Kidney (tissue), 14 donors: ENCODE data around the gene RXRA. TPM values are rescaled to one million over a fixed set of nuclear protein-coding genes. Genes with fewer than 3 reads are reported as not detected.

ENCODE experiments used
- DNase-seq, 5 donors: peaks; one replicate each; pipeline ENCODE4 v3.0.0-alpha.2; 2013 to 2020
- FAIRE-seq: peaks from 2 replicates; lab custom pipeline; 2012; peaks lifted over from hg19 to GRCh38; lab: Jason Lieb, UNC
- H3K27ac ChIP-seq, 2 donors: one replicate each; pipeline ENCODE4 v1.7.0; 2013; ENCODE audit warnings: low read depth in 2 of 2, low read length in 2 of 2, inconsistent platforms in 1 of 2
- H3K27me3 ChIP-seq: one replicate; pipeline ENCODE4 v1.7.1; 2013; ENCODE audit warnings: low read length, inconsistent platforms; ENCODE audit not compliant: control insufficient read depth, insufficient read depth
- H3K36me3 ChIP-seq, 3 donors: one replicate each; pipeline versions ENCODE4 v1.7.0 to v1.7.1; 2013; ENCODE audit warnings: low read length in 3 of 3, control low read depth in 1 of 3, inconsistent platforms in 1 of 3; ENCODE audit not compliant: insufficient read depth in 3 of 3, control insufficient read depth in 2 of 3
- H3K4me1 ChIP-seq, 3 donors: one replicate each; pipeline versions ENCODE4 v1.7.0 to v1.7.1; 2013; ENCODE audit warnings: low read length in 3 of 3, inconsistent platforms in 1 of 3, low read depth in 1 of 3; ENCODE audit not compliant: control insufficient read depth in 2 of 3, insufficient read depth in 2 of 3
- H3K4me3 ChIP-seq, 3 donors: one replicate each; pipeline versions ENCODE4 v1.7.0 to v1.8.1; 2013; ENCODE audit warnings: low read length in 3 of 3, control low read depth in 1 of 3, inconsistent platforms in 1 of 3
- H3K9ac ChIP-seq, 3 donors: one replicate each; pipeline versions ENCODE4 v1.7.0 to v1.7.1; 2013; ENCODE audit warnings: low read length in 3 of 3, control low read depth in 1 of 3, inconsistent platforms in 1 of 3
- H3K9me3 ChIP-seq, 3 donors: one replicate each; pipeline versions ENCODE4 v1.7.0 to v1.7.1; 2013; ENCODE audit warnings: low read length in 3 of 3, control low read depth in 1 of 3, inconsistent platforms in 1 of 3; ENCODE audit not compliant: control insufficient read depth in 2 of 3, insufficient read depth in 1 of 3
- CTCF ChIP-seq: IDR thresholded peaks from 3 replicates; pipeline ENCODE4 v1.5.1; 2012; ENCODE audit warnings: mild to moderate bottlenecking, moderate library complexity, borderline replicate concordance; ENCODE audit not compliant: insufficient read depth; ENCODE audit errors: extremely low read depth
- intact Hi-C: fragments of 100-400 bp; cut with DNase I; formaldehyde crosslinking; loops from one replicate; pipeline ENCODE4 v1.11.1; 2022
- polyA plus RNA-seq: library from polyadenylated mRNA; stranded (reverse); fragments of 350-450 nt; fragmentation: Illumina TruSeq; extraction: RNeasy Lipid Tissue Mini Kit (QIAGEN cat#74804); gene quantifications from one replicate; pipeline ENCODE4 v1.2.3, GENCODE V29; 2014; ENCODE audit warnings: low read depth, low replicate concordance; ENCODE audit not compliant: insufficient read depth
- total RNA-seq: library from RNA; stranded (reverse); fragmentation: NEBNext Ultra II Directional; extraction: Animal tissue kit (Norgen Biotek cat#: 25700); gene quantifications from one replicate; pipeline ENCODE4 v1.2.1, GENCODE V29; 2021
- donor health status: control.
- donor health status: control.
- donor health status: control.
- donor health status: control.
- donor health status: control.
- donor health status: DM: yes; HTN: yes; CAD: no.
- donor health status: Normal renal cell carcinoma (clear cell type).

The RXRA gene
- total and polyA plus RNA-seq, 2 donors from 2014 or later = 24.0 to 49.5 TPM

- Histone ChIP-seq H3K4me3 (no peak overlapping the region), H3K9me3 (no peaks in the 10 kb centered on the region), H3K9ac (no peak overlapping the region), H3K36me3 (no peaks in the 10 kb centered on the region), H3K27ac (no peak overlapping the region), H3K4me1 (peaks cover 7 to 98% (median 70%) of the 10 kb centered on the region in 3 donors), H3K27me3 (no peaks in the 10 kb centered on the region)
- DNase-seq = no peak
- no peak for TF ChIP-seq CTCF
- intact Hi-C loops = no loop called here
- FAIRE-seq = no peak
These were observed 11.2 kb downstream of the RXRA start for GRCh38 chr9:134337469-134337868.

GRCh38 chr9:134338394-134339182, 12.3 kb downstream of the RXRA start:
- no peak for TF ChIP-seq CTCF
- FAIRE-seq = no peak
- DNase-seq = peak in 2 of 5 donors; percentile 35 to 68
- intact Hi-C loops = no loop called here
- no peaks in the 10 kb centered on the region for H3K9me3 ChIP-seq
- H3K9ac ChIP-seq = peak overlapping the region in 1 of 3 donors; percentile 34
- H3K27ac ChIP-seq = no peak overlapping the region
- H3K4me3 ChIP-seq = no peak overlapping the region
- no peaks in the 10 kb centered on the region for H3K27me3 ChIP-seq
- H3K36me3 ChIP-seq = no peaks in the 10 kb centered on the region
- peaks cover 7 to 98% (median 66%) of the 10 kb centered on the region in 3 donors for H3K4me1 ChIP-seq

GRCh38 chr9:134339183-134339806, 13.0 kb downstream of the RXRA start:
- peak in 1 of 5 donors; percentile 48 for DNase-seq
- FAIRE-seq = no peak
- H3K4me1 ChIP-seq = peaks cover 7 to 96% (median 59%) of the 10 kb centered on the region in 3 donors
- no peak overlapping the region for H3K27ac ChIP-seq
- intact Hi-C loops = no loop called here
- no peak for TF ChIP-seq CTCF
- H3K36me3 ChIP-seq = no peaks in the 10 kb centered on the region
- peak overlapping the region in 1 of 3 donors; percentile 34 for H3K9ac ChIP-seq
- no peaks in the 10 kb centered on the region for H3K27me3 ChIP-seq
- H3K4me3 ChIP-seq = no peak overlapping the region
- no peaks in the 10 kb centered on the region for H3K9me3 ChIP-seq
